ENCODE measurements around the gene BTLA. TPM values are rescaled to one million over a fixed set of nuclear protein-coding genes. Genes with fewer than 3 reads are reported as not detected.

Gene BTLA
- total and polyA plus RNA-seq, 2 of the 8 experiments (the other 6 are each of a cell fraction or from before 2014, with no cell fraction given): not detected

DNA sequence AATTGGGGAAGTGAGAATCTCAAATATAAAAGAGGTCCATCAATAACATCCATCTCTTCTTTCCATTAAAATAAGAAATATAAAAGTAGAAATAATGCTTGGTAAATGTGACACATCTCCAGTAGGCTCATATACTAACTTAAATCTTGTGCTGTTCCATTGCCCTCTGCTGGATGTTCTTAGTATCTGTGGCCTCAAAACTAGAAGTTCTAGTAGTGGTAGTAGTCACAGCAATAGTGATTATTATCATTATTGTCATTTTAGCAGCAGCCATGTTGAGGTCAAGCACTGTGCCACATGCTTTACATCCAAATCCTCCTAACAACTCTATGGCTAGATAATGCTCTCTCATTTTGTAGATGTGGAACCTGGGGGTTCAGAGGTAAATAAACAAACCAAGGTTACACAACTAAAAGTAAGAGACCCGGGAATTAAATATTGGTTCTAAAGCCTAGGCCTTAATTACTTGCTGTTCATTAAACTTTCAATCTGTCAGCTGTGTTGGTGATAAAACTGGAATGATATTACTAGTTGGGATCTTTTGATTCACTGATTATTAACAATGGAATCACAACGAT lies 20.2 kb upstream of the BTLA start:
- Histone ChIP-seq H3K4me2 (ENCODE audit: insufficient read depth in 1 of 2, low read depth in 2 of 2, low read length in 2 of 2) (no peak overlapping the region), H2AFZ (ENCODE audit: low read length) (no peak overlapping the region), H2BK20ac (ENCODE audit: low read length) (no peak overlapping the region), H4K91ac (replicated peaks; ENCODE audit: insufficient read length, low read length) (no peak overlapping the region), H3K4me1 (replicated peaks in 1 of 4; ENCODE audit: control insufficient read depth in 3 of 4, insufficient read depth in 4 of 4, low read length in 3 of 4) (no peaks in the 10 kb centered on the region), H3K56ac (replicated peaks; ENCODE audit: insufficient read length, low read depth, low read length) (no peak overlapping the region), H3K9me3 (ENCODE audit: insufficient read depth in 2 of 2, low read depth in 1 of 2, low read length in 1 of 2) (0 out of 4 replicates have a peak, but pooled peaks cover 0 to 1% of the 10 kb centered on the region in 2 experiments), H3K27ac (ENCODE audit: low read depth, low read length) (no peak overlapping the region), H4K5ac (ENCODE audit: insufficient read length, low read depth, low read length) (peak overlapping the region; percentile 49), H4K20me1 (replicated peaks in 1 of 2; ENCODE audit: control insufficient read depth in 1 of 2, insufficient read depth in 2 of 2, low read length in 2 of 2) (no peaks in the 10 kb centered on the region), H3K79me2 (ENCODE audit: control insufficient read depth in 1 of 2, insufficient read depth in 2 of 2, low read length in 2 of 2) (no peaks in the 10 kb centered on the region), H2BK5ac (ENCODE audit: low read depth, low read length) (no peak overlapping the region), H2BK15ac (ENCODE audit: low read length) (no peak overlapping the region), H2BK12ac (ENCODE audit: low read depth, low read length) (no peak overlapping the region), H3K23me2 (ENCODE audit: low read depth, low read length) (no peaks in the 10 kb centered on the region), H2AK5ac (ENCODE audit: low read depth, low read length) (no peak overlapping the region), H3K18ac (ENCODE audit: extremely low read depth, low read length) (no peak overlapping the region), H3K23ac (ENCODE audit: insufficient read length) (no peak overlapping the region), H3K79me1 (ENCODE audit: low read depth, low read length) (no peaks in the 10 kb centered on the region), H3K27me3 (replicated peaks in 1 of 4; ENCODE audit: control insufficient read depth in 3 of 4, extremely low read depth in 1 of 4, insufficient read depth in 3 of 4, low read length in 3 of 4) (no peaks in the 10 kb centered on the region), H3K14ac (ENCODE audit: insufficient read length) (no peak overlapping the region), H3K9ac (replicated peaks in 1 of 4; ENCODE audit: extremely low read depth in 1 of 4, low read depth in 3 of 4, low read length in 3 of 4) (no peak overlapping the region), H2BK120ac (replicated peaks; ENCODE audit: low read depth, low read length) (no peak overlapping the region), H3K4me3 (ENCODE audit: extremely low read depth in 1 of 4, insufficient read depth in 2 of 4, low read depth in 3 of 4, low read length in 4 of 4) (no peak overlapping the region), H4K8ac (ENCODE audit: extremely low read depth, insufficient read depth, low read length) (no peak overlapping the region), H3K4ac (replicated peaks; ENCODE audit: insufficient read length, low read depth, low read length) (no peak overlapping the region), H3K36me3 (ENCODE audit: control insufficient read depth in 2 of 4, insufficient read depth in 4 of 4, low read length in 3 of 4) (no peaks in the 10 kb centered on the region)
- WGBS, 2 experiments (ENCODE audit: extremely low coverage in 1 of 2, insufficient coverage in 1 of 2, insufficient read length in 1 of 2, insufficient replicate concordance in 2 of 2, low coverage in 1 of 2, low lambda C conversion rate in 2 of 2, missing lambda C conversion rate in 1 of 2): 87% methylated on average over 2 of the region's 2 CpGs; no CpG with 5 or more reads in 1 of the 2 experiments
- ChIA-PET POLR2A (ENCODE audit: partially characterized antibody) (no interaction called here), CTCF (ENCODE audit: partially characterized antibody) (interaction anchor here (0.7 to 4.7 kb wide), 27 partner anchors 11 to 408 kb away, joined by 3 to 33 read pairs (median 4); partner anchors contain the start of gene SLC9C1)
- no peak for FAIRE-seq
- no peak for DNase-seq (ENCODE audit: low read depth in 1 of 2, low spot score in 2 of 2)
- TF ChIP-seq SP4 (IDR thresholded peaks at IDR 0.05; ENCODE audit: low read length) (no peak), POLR2AphosphoS5 (IDR thresholded peaks at IDR 0.05; ENCODE audit: low read depth, low read length) (no peak), RAD21 (IDR thresholded peaks at IDR 0.05 in 1 of 2, conservative IDR thresholded peaks at IDR 0.05 in 1 of 2; ENCODE audit: low read depth in 2 of 2, low read length in 2 of 2) (peak; percentile 88 to 89), BCL11A (IDR thresholded peaks at IDR 0.05; ENCODE audit: low read depth in 2 of 2, low read length in 2 of 2) (no peak), POLR2A (IDR thresholded peaks at IDR 0.05; ENCODE audit: control extremely low read depth in 1 of 2, low read depth in 2 of 2, low read length in 2 of 2) (no peak), YY1 (IDR thresholded peaks at IDR 0.05; ENCODE audit: low read depth, low read length) (peak; percentile 26; the same call in 1 of the 2 replicates), RBBP5 (IDR thresholded peaks at IDR 0.05; ENCODE audit: borderline replicate concordance, low read depth, low read length) (no peak), RNF2 (IDR thresholded peaks at IDR 0.05; ENCODE audit: borderline replicate concordance, low read depth, low read length, missing control alignments, poor library complexity, severe bottlenecking) (no peak), EP300 (IDR thresholded peaks at IDR 0.05; ENCODE audit: borderline replicate concordance in 1 of 2, low read depth in 2 of 2, low read length in 2 of 2) (no peak), SP2 (IDR thresholded peaks at IDR 0.05; ENCODE audit: low read length) (no peak), SIN3A (conservative IDR thresholded peaks at IDR 0.05 in 1 of 2, IDR thresholded peaks at IDR 0.05 in 1 of 2; ENCODE audit: low read depth in 1 of 2, low read length in 2 of 2) (no peak)
- TF ChIP-seq, protein P1, sequence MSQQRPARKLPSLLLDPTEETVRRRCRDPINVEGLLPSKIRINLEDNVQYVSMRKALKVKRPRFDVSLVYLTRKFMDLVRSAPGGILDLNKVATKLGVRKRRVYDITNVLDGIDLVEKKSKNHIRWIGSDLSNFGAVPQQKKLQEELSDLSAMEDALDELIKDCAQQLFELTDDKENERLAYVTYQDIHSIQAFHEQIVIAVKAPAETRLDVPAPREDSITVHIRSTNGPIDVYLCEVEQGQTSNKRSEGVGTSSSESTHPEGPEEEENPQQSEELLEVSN (IDR thresholded peaks at IDR 0.05): no peak

All from H1 (cell line).